HG03442 (cell line): ENCODE measurements around the gene ASS1.

Experiments
- ATAC-seq: cut with Tn5 transposase; IDR thresholded peaks from one replicate; pipeline ENCODE4 v1.9.1; 2021; ENCODE audit warnings: mild to moderate bottlenecking, moderate library complexity; ENCODE audit not compliant: unreplicated experiment

ASS1 gene

GRCh38 chr9:130491830-130492482, 47.2 kb downstream of the ASS1 start:
- ATAC-seq, result no peak

- ATAC-seq, result no peak
These were observed 48.3 kb downstream of the ASS1 start for GRCh38 chr9:130493021-130493420.

- ATAC-seq, result no peak
These were observed 48.7 kb downstream of the ASS1 start for GRCh38 chr9:130493476-130493875.

DNA sequence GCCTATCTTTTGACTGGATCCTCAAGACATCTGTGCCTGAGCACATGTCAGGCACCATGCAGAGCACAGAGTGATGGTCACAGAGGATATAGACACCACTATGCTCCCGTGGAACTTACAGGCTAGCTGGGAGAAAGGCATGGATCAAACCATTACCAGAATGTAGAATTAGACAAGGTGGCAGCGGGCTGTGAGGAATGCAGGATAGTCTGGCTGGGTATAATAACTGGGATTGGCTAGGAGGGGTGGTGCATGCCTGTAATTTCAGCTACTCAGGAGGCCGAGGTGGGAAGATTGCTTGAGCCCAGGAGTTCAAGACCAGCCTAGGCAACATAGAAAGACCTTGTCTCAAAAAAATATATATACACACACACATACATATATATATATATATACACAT, 50.3 kb downstream of the ASS1 start:
- no peak for ATAC-seq

- no peak for ATAC-seq
These were observed 52.4 kb downstream of the ASS1 start for GRCh38 chr9:130497139-130497538.

GRCh38 chr9:130498298-130498917, 53.6 kb downstream of the ASS1 start:
- ATAC-seq, result no peak

GRCh38 chr9:130498918-130499698, 54.3 kb downstream of the ASS1 start:
- no peak for ATAC-seq

GRCh38 chr9:130499804-130500263, 55.1 kb downstream of the ASS1 start:
- ATAC-seq, result no peak

- ATAC-seq, result no peak
These were observed 55.8 kb downstream of the ASS1 start for GRCh38 chr9:130500340-130501180.

DNA sequence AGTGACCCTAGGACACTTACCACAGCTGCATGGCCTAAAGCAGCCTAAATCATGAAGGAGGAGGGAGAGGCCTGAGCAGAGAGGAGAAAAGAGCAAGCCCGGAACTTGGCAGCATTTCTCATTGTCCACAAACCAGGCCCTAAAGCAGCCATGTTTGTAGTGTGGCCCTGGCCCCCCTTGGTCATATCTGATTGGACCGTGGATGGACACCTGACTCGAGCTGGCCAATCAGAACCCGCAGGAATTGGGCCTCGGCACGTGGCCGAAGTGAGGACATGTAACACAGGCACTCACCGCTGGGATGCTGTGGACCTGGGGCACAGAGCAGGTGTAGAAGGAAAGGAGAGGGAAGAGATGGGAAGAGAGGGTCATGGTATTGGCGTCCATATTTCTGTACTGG, 56.9 kb downstream of the ASS1 start:
- ATAC-seq, result no peak

DNA sequence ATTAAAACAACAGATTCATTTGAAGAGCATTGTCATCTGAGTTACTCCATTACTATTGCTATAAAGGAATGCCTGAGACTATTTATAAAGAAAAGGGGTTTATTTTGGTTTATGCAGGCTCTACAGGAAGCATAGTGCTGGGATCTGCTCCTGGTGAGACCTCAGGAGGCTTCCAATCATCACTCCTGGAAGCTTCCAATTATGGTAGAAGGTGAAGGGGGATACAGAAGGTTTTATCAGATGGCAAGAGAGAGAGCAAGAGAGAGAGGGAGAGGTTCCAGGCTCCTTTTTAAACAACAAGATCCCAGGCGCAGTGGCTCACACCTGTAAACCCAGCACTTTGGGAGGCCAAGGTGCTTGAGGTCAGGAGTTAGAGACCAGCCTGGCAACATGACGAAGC, 63.5 kb downstream of the ASS1 start:
- no peak for ATAC-seq

GRCh38 chr9:130512199-130512598, 67.4 kb downstream of the ASS1 start:
- ATAC-seq, result no peak

- ATAC-seq, result no peak
These were observed 68.3 kb downstream of the ASS1 start for GRCh38 chr9:130513078-130513477.

DNA sequence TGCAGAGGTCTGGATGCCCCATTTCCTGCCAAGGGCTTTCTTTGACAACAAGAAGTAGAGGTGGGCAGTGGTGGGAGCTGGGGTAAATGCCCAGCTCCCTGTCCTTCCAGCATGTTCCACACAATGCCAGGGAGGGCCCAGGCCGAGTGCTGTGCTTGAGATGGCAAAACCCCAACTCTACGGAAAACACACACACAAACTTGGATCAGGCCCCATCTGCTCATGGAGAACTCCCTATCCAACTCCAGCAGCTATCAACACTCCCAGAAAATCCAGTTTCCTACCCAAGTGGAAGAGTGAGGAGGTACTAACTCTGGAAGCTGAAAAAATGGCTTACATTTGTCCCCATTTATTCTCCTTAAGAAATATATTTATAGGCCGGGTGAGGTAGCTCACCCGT, 73.5 kb downstream of the ASS1 start:
- no peak for ATAC-seq

- ATAC-seq, result no peak
These were observed 74.4 kb downstream of the ASS1 start for GRCh38 chr9:130518943-130519799.

- ATAC-seq, result no peak
These were observed 75.2 kb downstream of the ASS1 start for GRCh38 chr9:130519927-130520326.

DNA sequence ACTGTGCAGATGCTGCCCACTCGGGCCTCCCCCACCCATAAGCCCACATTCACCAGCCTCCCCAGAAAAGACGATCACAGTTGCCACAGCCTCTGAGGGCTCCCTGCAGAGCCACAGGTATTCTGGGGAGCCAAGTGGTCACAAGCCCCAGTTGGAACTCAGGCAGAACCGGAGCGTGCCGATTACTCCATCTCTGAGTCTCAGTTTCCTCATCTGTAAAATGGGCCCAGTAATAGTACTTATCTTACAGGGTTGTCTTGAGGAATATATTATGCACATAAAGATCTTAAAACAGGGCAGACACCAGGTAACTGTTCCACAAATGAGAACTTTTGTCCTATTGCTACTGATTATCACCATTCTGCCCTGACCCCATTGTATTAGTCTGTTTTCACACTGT, 77.0 kb downstream of the ASS1 start:
- no peak for ATAC-seq

DNA sequence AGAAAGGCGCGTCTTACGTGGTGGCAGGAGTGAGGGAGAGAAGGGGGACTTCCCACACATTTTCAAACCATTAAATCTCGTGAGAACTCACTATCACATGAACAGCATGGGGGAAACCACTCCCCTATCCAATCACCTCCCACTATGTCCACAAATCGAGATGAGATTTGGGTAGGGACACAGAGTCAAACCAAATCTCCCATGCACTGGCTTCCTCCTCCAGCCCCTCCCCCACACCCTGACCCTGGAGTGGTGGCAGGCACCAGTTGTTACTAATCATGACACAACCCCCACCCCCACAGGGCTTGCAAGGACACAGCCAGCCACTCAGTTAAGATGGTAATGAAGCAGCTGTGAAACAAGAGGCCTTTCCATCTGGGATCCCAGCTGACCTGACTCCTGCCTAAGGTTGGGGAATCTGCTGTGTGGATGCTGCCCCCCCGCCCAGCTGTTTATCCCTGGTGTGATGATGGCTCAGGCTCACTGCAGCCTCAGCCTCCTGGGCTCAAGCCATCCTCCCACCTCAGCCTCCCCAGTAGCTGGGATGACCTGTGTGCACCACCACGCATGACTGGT, 77.6 kb downstream of the ASS1 start:
- no peak for ATAC-seq

GRCh38 chr9:130523921-130524320, 79.2 kb downstream of the ASS1 start:
- ATAC-seq, result no peak
